ENCODE data around the gene PLCB4.

DNA sequence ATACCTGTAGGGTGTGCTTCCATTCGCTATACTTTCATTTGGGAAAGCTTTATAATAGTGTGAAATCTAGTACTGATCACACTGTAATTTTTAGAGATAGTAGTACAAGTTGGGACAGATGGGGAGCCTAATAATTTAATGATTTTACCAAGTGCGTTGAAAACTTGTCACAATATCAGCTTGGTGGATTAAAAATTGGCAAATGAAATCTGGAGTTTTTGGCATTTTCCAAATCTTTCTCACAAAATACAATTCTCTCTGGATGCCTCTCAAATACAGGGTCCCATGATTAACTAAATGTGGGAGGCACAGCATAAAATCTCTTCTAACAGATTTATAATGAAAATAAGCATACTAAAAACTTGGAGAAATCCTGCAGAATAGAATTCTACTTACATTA, 96.4 kb downstream of the PLCB4 start:
- TF ChIP-seq, protein P1, sequence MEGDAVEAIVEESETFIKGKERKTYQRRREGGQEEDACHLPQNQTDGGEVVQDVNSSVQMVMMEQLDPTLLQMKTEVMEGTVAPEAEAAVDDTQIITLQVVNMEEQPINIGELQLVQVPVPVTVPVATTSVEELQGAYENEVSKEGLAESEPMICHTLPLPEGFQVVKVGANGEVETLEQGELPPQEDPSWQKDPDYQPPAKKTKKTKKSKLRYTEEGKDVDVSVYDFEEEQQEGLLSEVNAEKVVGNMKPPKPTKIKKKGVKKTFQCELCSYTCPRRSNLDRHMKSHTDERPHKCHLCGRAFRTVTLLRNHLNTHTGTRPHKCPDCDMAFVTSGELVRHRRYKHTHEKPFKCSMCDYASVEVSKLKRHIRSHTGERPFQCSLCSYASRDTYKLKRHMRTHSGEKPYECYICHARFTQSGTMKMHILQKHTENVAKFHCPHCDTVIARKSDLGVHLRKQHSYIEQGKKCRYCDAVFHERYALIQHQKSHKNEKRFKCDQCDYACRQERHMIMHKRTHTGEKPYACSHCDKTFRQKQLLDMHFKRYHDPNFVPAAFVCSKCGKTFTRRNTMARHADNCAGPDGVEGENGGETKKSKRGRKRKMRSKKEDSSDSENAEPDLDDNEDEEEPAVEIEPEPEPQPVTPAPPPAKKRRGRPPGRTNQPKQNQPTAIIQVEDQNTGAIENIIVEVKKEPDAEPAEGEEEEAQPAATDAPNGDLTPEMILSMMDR (conservative IDR thresholded peaks at IDR 0.05) = no peak
- TF ChIP-seq EZH2 (IDR thresholded peaks at IDR 0.05; ENCODE audit: low read depth) = no peak

Measured in PC-9 (cell line).